Measurements from ENCODE around the gene PCYOX1L.

The PCYOX1L gene

DNA sequence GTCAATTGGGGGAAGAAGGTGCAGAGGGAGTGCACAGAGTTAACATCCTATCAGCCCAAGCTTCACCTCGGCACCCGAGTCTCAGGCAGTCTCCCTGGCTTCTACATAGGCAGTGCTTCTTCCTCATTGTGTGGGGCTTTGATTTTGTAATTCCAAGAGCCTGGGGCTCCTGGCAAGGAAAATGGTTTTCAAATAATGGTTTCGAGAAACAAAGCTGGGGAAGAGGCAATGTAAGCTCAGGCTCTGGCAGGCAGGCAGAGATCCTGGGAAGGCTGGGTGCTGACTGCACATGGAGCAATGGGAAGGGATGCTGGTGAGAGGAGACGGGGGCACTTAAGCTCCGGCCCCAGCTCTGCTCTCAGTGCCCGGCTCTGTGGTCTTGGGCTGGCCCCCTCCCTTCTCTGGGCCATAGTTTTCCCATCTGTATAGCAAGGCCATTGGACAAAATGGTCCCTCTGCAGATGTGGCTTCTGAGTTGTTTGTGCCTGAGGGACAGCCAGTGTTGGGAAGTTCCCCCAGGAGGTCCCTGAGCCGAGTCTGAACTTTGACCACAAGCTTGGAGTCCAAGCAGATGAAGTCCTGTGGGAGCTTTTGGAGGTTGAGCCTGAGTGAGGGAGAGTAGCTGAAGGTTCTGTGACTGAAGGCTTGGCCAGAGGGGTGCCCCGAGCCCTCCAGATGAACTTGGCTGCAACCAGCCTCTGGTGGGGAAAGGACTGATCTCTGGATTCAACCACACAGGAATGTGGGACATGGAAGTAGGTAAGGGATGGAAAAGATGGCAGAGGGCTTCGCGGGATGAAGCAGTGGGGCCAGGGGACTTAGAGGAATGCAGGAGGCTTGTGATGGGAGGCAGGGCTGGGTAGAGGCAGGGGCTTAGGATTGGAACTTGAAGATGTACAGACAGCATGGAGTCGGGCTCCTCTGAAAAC lies 49.7 kb downstream of the PCYOX1L start:
- no peak for DNase-seq (ENCODE audit: low read depth)

DNA sequence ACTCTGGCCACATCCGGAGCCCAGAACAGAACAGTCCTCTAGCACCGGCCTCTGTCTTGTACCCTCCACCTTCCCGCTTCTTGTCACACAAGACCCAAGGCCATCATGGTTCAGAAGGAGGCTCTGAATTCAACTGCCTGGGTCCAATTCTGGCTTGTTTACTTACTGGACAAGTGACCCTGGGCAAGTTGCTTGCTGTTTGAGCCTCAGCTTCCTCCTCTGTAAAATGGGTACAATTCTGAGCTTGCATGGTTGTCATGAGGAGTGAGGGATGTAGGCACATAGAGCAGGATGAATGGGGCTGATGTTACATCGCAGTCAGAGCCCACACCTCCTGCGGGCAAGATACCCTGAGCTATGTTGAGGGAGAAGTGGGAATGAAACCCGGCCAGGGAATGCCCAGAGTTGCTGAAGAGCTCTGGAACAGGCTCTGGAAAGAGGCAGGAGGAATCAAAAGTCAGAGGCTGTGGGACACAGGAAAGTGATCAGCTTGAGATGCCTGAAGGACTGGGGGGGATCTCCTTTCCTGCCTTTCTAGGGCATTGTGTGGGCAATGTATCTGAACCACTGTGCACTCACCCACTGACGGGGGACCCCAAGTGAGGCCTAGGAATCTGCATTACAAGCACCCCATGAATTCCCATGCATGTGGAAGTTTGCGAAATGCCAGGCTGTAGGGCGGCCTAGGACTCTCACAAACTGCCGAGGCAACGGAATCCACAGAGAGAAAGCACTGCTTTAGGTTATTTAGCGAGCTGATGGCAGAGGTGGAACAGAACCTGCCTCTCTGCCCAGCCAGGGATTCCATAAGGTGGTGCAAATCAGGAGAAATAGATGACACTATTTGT lies 50.6 kb downstream of the PCYOX1L start:
- no peak for DNase-seq (ENCODE audit: low read depth)

DNA sequence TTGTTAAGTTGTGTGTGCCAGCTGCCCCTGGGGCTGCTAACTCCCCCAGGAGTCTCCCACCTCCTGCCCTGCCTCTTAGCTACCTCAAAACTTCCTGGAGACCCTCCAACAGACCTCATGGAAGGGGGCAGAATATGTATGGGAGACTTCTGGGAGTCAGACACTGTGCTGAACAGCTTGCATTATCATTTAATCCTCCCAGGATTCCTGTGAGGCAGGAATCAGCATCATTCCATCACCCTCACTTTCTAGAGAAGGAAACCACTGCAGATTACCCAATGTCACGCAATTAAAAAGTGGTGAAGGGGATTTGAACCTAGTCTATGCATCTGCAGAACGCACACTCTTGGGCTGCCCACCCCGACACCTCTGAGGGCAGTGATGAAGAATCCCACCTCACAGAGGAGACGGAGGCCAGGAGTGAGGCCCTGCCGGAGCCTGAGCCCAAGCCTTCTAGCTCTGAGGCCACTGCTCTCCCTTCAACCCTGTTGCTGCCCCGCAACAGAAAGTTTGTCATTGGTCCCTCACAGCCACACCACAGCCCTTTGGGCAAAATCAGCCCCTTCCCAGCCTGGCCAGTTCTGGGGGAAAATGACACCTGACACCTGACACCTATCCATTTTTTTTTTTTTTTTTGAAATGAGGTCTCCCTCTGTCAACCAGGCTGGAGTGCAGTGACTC lies 51.6 kb downstream of the PCYOX1L start:
- no peak for DNase-seq (ENCODE audit: low read depth)

DNA sequence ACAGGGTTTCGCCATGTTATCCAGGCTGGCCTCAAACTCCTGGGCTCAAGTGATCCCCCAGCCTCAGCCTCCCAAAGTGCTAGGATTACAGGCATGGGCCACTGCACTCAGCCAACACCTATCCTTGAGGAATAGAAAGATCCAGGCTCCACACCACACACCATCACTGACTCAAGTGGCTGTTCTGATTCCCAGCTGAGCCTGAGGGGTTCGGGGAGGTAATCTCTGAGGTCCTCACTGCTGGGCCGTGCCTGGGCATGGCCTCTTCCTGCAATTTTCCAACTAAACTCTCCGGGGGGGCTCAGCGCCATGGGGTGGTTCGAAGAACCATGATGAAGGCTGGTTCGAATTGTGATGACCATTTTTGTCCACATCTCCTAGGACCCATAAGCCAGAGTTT lies 52.2 kb downstream of the PCYOX1L start:
- no peak for DNase-seq (ENCODE audit: low read depth)

DNA sequence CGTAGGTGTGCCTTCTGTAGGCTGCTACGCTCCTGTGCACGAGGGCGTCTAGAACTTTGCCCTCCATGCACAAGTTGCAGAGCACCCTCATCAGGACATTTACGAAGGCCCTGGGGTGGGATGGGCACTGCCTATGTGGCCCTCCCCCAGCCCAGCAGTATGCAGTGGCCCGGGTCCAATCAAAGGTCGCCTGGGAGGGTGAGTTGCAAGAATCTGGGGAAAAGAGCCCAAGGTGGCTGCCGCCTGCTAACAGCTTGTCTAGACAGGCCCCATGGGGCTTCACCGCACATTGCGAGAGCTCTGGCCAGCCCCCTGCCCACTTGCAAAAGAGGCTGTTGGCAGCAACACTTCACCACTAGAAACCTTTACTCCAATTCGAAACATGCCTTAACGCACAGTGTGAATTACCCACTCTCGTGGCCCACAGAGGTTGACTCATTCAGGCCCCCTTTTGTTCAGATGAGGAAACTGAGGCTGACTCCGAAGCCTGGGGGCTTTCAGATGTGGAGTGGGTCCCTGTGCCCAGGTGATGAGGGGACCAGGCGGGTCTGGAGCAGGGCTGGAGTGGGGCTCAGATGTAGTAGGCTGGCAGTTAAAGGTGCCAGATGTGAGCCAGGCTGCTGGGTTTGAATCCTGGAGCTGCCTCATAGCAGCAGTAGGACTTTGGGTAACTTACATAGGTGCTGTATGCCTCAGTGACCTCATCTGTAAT lies 53.0 kb downstream of the PCYOX1L start:
- no peak for DNase-seq (ENCODE audit: low read depth)

DNA sequence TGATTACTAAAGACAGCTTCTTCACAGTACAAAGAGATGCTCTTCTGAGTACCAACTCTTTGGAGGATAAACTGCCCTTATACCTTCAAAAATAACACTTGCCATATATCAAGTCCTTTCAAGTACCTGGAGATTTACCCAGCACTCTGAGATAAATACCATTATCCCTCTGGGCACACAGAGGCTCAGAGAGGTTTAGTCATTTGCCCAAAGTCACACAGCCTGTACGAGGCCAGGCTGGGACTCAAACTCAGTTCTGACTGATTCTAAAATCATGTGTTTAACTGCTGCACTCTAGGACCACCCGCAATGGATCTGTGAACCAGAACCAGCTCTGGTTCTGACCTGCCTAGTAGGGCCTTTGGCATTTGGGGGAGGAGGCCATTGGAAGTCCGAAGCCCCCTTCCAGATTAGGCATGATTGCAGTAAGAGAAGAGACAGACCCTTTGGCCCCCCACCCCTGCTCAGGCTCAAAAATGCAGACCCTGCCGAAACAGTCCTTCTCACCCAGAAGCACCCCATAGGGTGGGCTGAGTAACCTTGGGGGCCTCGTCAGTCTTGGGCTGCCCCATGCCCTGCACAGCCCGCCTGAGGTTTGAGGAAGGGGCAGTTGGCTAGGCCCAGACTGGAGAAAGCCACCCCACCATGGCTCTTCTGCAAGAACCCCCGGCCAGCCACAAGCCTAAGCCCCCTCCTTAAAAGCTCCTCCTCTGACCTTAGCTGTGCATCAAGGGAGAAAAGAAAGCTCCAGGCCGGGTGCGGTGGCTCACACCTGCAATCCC lies 54.1 kb downstream of the PCYOX1L start:
- DNase-seq (ENCODE audit: low read depth) = no peak

DNA sequence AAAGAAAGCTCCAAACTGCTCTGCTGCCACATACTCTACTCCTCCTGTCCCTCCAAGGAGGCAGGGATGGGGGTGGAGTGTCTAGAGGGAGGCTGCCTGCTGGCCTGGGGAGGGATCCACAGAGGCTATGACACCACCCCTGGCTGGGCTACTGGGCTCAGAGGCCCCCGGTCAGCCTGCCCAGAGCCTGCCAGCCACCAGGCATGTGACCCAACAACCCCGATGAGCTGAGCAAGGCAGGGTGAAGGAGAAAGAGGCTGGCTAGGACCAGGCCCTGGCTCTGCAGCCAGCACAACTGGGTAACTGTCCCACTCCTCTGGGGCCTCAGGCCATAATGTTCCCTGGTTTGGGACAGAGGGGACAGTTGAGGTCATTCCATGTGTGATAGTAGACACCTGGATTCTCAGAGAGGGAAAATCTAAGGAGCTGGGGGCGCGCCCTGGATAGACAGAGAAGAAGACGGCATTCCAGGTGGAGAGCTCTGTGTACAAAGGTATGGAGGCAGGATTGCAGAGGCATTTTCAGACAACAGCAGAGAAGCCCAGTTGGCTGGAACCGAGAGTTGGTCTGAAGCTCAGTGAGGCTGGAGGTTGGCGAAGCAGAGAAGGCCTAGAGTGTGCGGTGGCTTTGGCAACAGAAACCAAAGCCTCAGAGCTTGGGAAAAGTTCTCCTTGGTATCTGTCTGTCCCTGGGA lies 55.1 kb downstream of the PCYOX1L start:
- DNase-seq (ENCODE audit: low read depth) = no peak

DNA sequence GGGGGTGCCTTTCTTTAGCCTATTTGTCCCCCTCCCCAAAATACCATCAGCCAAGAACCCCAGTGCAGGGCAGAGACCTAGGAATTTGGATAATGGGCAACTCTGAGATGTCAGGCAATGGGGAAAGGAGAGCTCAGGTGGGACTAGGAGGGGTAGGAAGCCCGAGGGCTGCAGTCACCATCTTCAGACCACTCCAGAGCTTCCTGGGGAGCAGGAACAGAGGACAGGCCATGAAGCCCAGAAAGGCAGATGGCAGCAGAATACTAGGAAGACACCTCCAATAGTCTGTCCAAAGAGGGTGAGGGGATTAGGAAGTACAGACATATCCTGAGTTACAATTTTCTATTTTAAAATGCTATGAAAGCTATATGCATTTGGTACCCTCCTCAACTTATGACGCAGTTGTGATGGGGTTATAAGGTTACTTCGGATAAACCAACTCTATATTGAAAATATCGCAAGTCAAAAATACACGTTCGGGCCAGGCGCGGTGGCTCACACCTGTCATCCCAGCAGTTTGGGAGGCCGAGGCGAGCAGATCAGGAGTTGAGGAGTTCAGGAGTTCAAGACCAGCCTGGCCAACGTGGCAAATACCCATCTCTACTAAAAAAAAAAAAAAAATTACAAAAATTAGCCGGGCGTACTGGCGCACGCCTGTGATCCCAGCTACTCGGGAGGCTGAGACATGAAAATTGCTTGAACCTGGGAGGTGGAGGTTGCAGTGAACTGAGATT lies 55.8 kb downstream of the PCYOX1L start:
- no peak for DNase-seq (ENCODE audit: low read depth)

DNA sequence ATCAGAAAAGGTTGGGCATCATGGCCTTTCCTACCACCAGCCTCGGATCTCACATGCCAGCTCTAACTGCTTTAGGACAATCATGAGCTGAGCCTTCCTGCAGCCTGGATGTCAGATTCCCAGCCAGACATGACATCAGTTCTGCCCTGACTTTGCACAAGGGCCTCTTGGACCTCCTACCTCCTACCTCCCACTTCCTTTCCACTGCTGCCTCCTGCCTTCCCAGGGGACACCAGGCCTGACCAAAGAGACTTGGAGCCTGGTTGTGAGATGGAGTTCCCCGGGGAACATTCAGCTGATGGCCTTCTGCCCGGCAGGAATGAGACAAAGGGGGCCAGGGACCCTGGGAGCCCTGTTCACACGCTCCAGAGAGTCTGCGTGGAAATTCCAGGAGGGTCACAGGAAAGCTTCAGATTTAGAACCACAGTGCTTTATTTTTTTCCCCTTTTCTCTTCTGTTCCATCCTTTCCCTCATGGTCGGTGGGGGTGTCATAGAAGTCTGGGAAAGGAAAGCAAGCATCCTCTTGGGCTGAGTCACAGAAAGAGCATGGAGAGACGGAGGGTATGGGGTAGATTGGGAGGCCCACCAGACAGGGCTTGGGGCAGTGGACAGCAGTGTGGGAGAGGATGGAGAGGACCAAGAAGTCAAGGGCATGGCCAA lies 56.7 kb downstream of the PCYOX1L start:
- DNase-seq (ENCODE audit: low read depth) = no peak

DNA sequence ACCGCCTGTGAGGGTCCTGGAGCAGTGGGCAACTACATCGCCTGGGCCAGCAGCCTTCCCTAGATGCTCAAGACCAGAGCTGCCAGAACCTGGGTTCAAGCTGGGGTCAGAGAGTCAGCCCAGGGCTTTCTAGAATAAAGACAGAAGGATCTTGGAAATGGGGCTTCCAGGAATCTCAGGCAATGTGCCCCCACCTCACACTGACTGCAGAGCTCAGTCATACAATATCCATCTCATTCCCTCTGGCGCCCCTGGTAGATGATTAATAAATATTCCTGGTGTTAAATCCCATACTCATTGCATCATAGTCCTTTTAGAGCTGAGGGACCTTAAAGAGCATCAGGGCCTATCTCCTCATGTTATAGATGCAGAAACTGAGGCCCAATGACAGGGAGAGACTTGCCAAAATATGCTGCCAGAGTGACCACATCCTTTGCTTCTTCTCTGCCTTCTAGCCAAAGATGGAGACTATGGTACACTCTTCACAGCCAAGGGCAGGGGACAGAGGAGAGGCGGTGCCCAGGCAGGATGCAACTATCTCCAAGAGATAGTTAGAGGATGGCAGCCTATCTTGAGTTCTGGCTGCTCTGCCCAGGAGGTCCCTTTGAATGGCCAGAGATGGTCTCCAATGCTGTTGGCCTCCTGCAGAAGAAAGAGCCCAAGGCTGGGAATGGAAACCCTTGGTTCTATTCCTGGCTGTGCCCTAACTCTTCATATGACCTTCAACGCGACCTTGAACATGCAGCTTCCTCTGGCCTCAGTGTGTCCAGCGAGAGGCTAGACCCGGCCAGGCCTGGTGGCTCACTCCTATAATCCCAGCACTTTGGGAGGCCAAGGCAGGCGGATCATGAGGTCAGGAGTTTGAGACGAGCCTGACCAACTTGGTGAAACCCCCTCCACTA lies 57.5 kb downstream of the PCYOX1L start:
- DNase-seq (ENCODE audit: low read depth) = no peak

DNA sequence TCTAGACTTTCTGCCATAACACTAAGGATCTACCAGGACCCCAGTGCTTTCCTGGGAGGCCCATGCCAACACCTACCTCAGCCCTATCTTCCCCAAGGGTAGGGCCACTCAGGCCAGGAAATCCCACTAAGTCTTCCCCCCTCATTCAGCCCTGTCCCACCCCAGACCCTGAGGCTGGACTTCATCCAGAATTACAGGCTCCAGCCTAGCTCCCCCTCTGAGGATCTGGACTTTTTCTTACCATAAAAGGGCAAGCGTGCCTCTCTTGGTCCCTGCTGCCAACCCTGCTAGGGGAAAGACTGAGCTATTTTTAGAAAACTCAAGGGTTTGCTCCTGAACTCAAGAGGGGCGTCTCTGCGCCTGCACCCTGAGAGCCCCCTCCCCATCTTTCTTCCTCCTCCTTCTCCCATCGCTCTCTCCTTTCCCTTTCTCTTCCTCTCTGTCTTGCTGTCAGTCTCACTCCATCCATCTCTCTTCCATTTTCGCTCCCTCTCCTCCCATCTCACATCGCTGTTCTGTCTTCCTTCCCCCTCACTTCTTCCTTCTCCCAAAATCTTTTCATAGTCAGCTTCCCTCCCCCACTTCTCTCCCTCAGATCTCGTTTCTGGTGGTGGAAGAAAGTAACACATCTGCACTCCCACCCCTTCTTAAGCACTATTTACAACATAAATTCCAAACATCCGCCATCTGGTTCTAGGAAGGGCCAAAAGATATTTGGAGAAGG lies 59.3 kb downstream of the PCYOX1L start:
- DNase-seq (ENCODE audit: low read depth) = no peak

DNA sequence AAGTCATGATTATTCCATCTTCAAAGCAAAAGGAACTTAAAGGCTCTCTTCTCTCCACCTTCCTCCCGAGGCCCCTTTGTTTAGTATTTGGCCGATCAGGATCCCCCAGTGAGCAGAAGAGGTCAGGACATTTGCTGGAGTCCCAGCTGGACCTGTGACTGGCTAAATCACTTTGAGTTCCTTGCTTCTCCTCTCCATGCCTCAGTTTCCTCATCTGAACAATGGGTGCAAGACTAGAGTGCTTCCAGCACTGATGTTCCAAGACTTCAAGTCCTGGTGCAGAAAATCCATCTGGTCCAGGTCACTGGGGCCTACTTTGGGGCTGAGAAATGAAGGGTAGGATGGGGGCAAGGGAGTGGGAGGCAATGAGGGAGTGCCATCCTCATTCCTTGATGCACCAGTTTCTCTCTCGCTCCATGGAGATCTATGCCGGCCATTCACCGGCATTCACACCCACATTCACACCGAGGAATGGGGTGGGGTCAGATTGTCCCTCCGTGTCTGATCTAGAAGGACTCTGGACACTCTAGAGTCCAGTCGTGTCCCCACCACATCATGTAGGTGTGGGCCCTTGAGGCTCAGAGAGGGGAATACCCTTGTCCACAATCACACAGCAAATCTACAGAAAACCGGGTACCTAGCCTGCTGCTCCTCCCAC lies 60.0 kb downstream of the PCYOX1L start:
- DNase-seq (ENCODE audit: low read depth) = no peak

DNA sequence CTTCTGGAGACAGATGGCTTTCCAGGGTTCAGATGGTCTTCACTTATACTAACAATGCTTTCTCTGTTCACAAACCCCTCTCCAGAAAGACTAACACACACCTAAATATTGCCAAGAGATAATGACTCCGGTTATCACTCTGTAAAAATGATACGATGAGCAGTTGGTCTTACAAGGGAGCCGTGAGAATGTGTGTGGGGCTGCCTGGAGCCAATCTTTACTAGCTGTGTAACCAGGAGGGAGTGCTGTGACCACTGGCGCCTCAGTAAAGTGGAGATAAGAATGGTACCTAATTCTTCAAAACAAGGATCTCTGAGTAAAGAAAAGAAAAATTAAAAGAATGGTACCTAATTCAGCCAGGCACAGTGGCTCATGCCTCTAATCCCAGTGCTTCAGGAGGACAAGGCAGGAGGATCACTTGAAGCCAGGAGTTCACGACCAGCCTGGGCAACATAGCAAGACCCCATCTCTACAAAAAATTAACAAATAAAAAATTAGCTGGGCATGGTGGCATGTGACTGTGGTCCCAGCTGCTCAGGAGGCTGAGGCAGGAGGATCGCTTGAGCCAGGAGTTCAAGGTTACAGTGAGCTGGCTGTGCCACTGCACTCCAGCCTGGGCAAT lies 61.2 kb downstream of the PCYOX1L start:
- DNase-seq (ENCODE audit: low read depth) = no peak
